DMS153 treated with DMSO at 0.1 percent for 48 hours (cell line): ENCODE data around the gene ACCSL.
A peak's percentile ranks its signal among the peaks of the same experiment; 100 is the strongest.

Source experiments
- DNase-seq: peaks from one replicate; lab custom pipeline; 2025; ENCODE audit not compliant: unreplicated experiment; lab: John Stamatoyannopoulos, UW

ACCSL gene

GRCh38 chr11:44049832-44050231, 2.1 kb downstream of the ACCSL start:
- no peak for DNase-seq

- no peak for DNase-seq
Measured at GRCh38 chr11:44051171-44051570, 3.4 kb downstream of the ACCSL start.

- DNase-seq: no peak
Measured at GRCh38 chr11:44057340-44057739, 9.6 kb downstream of the ACCSL start.

- DNase-seq: no peak
Measured at GRCh38 chr11:44058275-44058674, 10.5 kb downstream of the ACCSL start.

GRCh38 chr11:44065161-44065661, 17.4 kb downstream of the ACCSL start:
- DNase-seq: no peak

GRCh38 chr11:44065841-44066731, 18.3 kb downstream of the ACCSL start, which contains the start of gene ACCS:
ACCS (plus strand) TSS chr11:44066270; CDS start chr11:44067628, 1,358 bp downstream.
- DNase-seq: peak; percentile 89

- DNase-seq: no peak
Measured at GRCh38 chr11:44066732-44067141, 19.0 kb downstream of the ACCSL start.

GRCh38 chr11:44067266-44067665, 19.5 kb downstream of the ACCSL start:
- DNase-seq: no peak

- DNase-seq: no peak
Measured at GRCh38 chr11:44068180-44068579, 20.4 kb downstream of the ACCSL start.

- no peak for DNase-seq
Measured at GRCh38 chr11:44071157-44071556, 23.4 kb downstream of the ACCSL start.

- no peak for DNase-seq
Measured at GRCh38 chr11:44072757-44073658, 25.2 kb downstream of the ACCSL start.

- DNase-seq: no peak
Measured at GRCh38 chr11:44078794-44079193, 31.0 kb downstream of the ACCSL start.

- DNase-seq: no peak
Measured at GRCh38 chr11:44079376-44079775, 31.6 kb downstream of the ACCSL start.

GRCh38 chr11:44080951-44081350, 33.2 kb downstream of the ACCSL start:
- DNase-seq: no peak

- no peak for DNase-seq
Measured at GRCh38 chr11:44082645-44083044, 34.9 kb downstream of the ACCSL start.

GRCh38 chr11:44083433-44083832, 35.7 kb downstream of the ACCSL start:
- no peak for DNase-seq

- DNase-seq: no peak
Measured at GRCh38 chr11:44083906-44084305, 36.1 kb downstream of the ACCSL start.

GRCh38 chr11:44085330-44085729, 37.5 kb downstream of the ACCSL start:
- DNase-seq: no peak

GRCh38 chr11:44088377-44088776, 40.6 kb downstream of the ACCSL start:
- DNase-seq: no peak

GRCh38 chr11:44088871-44089270, 41.1 kb downstream of the ACCSL start:
- no peak for DNase-seq

GRCh38 chr11:44090539-44090938, 42.8 kb downstream of the ACCSL start:
- no peak for DNase-seq
